Activated T-cell treated with anti-CD3 and anti-CD28 coated beads for 1 hour (primary cell): ENCODE data around the gene TTLL13.

Source experiments
- DNase-seq: peaks from one replicate; pipeline ENCODE4 v3.0.0-alpha.2; 2020; ENCODE audit warnings: low read depth

TTLL13 gene

GRCh38 chr15:90249203-90249863 lies at the start of gene TTLL13:
Gene TTLL13 (plus strand): TSS chr15:90249556. CDS start chr15:90250631, 1,075 bp downstream.
- DNase-seq, result peak; percentile 68

DNA sequence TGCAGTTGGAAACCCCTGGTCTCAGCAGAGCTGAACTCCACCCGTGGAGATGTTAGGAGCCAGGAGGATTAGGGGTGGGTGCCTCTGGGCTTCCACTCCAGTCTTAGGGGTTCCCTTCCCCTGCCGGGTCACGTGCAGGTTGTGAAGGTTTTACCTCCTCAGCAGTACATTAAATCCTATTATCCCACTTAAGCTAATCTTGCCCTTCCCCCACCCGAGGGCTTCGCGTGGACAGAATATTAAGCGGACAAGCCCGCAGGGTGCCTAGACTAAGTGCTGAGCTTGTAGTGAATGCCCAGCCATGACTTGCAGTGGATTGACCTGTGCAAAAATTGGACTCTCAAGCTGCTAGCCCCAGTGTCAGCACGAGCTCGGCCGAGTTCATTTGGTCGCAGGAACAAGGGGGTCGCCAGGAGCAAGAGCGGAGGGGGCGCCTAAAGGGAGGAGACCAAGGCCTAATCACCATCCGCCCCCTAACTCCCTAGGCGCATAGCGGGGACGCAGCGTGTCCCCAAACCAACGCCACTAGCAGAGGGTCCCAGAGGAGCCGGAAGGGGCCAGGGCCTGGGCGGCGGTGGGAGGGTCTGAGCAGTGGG lies 48.7 kb upstream of the TTLL13 start:
- no peak for DNase-seq

GRCh38 chr15:90201130-90201943 lies 48.0 kb upstream of the TTLL13 start, which contains the start of gene SEMA4B:
Gene SEMA4B (plus strand): TSS chr15:90201330. CDS start chr15:90201579, 249 bp downstream.
- DNase-seq, result peak; percentile 68

DNA sequence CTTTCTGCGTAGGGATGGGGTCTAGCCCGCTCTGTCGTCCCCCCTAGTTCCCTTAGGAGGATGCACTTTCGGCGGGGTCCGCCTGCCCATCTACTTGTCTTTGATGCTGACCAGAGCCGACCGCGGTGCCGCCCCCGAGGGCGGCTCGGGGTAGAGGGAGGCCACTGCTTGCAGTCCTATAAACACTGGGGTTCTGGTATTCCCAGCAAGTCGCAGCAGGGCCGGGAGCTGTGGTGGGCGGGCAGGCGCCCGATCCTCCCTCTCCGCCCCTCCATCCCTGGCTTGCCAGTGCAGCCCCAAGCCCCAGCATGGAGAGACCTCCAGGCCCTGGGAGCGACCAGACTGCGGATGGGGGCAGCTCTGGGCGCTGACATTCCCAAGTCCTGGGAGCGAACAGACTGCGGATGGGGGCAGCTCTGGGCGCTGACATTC lies 47.4 kb upstream of the TTLL13 start:
- no peak for DNase-seq

- DNase-seq, result no peak
Observed at GRCh38 chr15:90202929-90203328, 46.4 kb upstream of the TTLL13 start.

DNA sequence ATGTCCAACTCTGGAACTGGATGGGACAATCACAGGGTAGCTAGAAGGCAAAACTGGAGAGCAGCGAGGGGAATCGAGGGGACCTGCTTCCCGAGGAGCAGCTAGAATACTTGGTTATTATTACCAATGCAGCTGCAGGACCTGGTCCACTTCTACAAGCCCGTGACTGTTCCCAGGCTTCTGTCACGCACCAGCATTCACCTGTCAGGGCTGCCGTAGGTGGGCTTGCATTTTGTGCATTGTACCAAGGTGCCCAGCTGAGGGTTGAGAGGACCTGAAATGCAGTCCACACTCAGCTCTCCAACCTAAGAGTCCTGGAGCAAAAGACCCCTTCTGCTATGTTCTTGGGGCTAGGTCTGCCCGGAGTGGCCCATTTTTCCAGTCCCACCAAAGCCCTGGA lies 45.9 kb upstream of the TTLL13 start:
- no peak for DNase-seq

DNA sequence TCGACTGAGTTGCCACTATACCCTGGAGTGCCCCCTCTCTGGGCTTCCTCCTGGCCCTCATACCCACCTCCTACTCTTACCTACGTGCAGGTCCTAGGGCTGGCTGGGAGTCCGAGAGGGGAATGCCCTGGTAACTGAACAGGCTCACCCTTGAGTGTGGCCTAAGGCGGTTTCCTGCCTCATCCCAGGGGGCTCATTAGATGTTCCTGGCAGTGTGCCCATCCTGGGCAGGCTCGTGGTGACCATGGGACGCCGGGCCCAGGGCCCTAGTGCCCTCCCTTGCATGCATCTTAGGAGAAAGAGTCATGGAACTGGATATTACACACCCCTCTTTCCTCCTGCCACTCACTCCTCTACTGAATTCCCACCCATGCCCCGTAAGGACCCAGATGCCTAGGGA lies 45.4 kb upstream of the TTLL13 start:
- no peak for DNase-seq

- DNase-seq, result no peak
Observed at GRCh38 chr15:90205050-90205848, 44.1 kb upstream of the TTLL13 start.

GRCh38 chr15:90205886-90206285 lies 43.5 kb upstream of the TTLL13 start:
- DNase-seq, result no peak

DNA sequence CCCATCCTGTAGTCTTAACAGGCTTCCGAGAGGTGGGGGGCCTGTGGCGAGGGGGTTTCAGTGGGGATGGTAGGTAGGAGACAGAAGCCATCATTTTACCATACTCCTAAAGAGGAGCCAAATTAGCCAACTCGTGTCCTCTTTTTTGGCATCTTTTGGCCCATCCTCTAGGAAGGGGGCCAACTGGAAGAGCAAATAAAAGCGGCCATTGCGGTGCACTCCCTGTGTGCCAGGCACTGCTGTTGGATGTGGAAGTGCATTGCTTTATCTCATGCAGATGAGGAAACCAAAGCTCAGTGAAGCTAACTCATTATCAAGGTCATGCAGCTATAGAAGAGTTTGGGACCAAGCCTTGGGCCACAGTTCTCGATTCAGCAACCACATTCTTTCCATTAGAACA lies 42.1 kb upstream of the TTLL13 start:
- DNase-seq, result no peak

- no peak for DNase-seq
Observed at GRCh38 chr15:90208356-90208755, 41.0 kb upstream of the TTLL13 start.

GRCh38 chr15:90209591-90209990 lies 39.8 kb upstream of the TTLL13 start:
- DNase-seq, result no peak

- no peak for DNase-seq
Observed at GRCh38 chr15:90210593-90210992, 38.8 kb upstream of the TTLL13 start.

DNA sequence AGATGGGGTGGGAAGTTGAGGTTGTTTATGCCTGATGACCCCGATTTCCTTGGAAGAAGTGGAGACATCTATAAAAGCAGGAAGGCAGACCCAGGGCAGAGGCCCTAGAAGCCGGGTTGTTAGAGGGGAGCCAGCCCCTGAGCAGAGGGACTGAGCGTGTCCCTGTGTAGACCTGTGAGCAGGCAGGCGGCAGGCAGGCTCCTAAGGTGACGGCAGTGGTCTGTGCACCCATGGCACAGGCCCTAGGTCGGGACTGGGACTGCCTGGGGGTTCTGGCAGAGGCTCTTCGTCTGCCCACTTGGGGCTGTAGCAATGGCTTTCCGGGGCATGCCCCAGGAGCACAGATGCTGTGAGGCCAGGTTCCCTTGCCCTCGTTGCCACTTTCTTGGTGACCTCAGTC lies 38.3 kb upstream of the TTLL13 start:
- no peak for DNase-seq

- no peak for DNase-seq
Observed at GRCh38 chr15:90211440-90212143, 37.8 kb upstream of the TTLL13 start.

DNA sequence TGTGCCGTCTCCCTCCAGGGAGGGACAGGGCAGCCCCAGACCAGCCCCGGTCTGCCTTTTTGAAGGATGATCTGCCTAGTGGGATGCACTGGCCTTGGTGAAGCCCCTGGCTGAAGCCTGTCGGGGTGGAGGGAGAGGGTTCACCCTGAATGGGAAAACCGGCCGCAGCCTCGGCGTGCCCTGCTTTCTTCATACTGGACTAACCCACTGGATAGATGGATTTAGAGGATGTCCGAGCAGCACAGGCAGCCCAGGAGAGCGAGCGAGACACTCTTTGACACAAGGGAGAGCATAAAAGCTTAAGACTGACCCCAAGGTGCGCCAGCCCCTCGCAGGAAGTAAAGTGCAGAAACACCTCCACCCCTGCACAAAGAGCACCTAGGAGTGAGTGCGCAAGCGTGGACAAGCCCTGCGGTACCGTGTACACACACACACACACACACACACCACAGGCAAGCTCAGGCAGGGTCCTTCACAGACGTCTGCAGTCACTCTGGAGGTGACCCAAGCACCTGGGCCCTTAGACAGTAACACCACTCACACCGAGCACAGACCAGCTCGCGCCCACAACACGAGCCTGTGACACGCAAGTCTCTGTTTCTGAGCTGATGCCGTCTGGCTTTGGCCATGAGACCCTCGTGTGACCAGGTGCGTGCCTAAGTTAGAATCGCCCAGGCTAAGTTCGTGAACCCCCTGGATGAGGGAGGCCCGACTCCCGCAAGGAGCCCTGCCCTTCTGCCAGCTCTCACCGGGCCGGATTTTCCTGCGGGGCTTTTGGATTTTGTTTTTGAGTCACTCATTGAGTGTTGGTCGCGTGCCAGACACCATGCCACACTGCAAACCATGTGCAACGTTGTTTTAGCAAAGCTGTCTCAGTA lies 36.9 kb upstream of the TTLL13 start:
- DNase-seq, result no peak

DNA sequence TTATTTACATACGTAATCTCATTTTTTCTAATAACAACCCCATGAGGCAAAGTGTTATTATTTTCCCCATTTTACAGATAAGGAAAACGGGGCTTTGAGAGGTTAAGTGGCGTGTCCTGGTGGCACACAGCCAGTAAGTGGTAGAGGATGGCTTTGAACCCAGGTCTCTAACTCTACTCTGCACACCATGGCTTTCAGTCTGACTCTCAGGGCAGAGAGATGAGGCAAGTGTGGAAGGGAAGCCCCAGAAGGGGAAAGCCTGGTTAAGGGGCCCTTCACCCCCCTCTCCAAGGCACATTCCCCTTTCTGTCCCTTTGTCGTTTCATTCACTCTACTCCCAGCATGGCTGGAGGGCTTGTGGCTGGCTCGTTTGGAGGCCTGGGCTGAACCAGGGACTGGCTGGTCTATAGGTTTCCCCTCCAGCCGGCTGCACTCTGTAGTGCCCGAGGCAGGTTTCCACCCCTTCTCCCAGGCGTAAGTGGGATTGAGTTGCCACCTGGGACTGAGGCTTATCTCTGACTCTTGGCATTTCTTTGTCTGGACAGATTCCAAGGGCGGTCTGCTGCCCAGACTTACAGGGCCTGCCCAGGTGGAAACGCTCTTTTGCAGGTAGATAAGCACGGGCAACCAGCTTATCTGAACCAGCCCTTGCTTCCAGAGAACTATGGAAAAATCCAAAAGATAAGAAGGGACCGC lies 36.1 kb upstream of the TTLL13 start:
- no peak for DNase-seq

DNA sequence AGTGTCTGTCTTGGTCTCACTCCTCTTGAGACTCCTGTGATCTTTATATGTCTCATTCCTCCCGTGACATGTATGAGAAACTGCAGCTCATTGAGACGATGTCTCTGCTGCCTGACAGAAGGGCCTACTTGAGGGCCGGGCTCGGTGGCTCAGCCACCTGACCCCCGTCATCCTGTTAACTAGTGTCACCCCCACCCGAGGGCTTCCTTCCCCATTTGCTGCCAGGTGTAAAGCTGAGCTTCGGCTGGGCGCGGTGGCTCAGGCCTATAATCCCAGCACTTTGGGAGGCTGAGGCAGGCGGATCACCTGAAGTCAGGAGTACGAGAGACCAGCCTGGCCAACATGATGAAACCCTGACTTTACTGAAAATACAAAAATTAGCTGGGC lies 35.5 kb upstream of the TTLL13 start:
- no peak for DNase-seq

DNA sequence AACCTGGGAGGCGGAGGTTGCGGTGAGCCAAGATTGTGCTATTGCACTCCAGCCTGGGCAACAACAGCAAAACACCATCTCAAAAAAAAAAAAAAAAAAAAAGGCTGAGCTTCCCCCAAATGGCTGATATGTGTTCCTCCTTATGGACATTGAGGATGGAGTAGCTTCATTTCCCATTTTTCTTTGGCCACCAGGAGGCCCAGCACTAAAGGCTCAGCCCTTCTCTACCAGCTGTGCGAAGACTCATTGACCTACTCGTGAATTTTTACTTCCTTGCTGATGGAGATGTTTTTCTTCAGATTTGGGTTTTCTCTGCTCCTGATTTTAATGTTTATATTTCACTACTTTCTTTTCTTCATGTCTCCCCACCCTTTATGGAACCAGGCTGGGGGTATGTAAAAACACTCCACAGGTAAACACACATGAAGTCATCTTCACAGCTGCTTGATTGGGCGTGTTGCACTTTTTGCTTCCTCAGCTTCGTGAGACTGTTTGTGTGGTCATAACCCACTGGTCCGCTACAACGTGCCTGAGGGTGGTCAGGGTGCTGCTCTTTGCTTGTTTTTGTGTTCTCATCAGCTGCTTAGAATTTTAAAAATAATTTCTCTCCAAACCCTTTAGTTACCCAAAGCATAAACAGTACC lies 34.7 kb upstream of the TTLL13 start:
- DNase-seq, result no peak
